GM19023 (cell line): ENCODE data around the gene RASA3.
A peak's percentile ranks its signal among the peaks of the same experiment; 100 is the strongest.

ENCODE experiments used
- ATAC-seq: cut with Tn5 transposase; IDR thresholded peaks from one replicate; pipeline ENCODE4 v1.9.1; 2021; ENCODE audit warnings: mild to moderate bottlenecking, moderate library complexity; ENCODE audit not compliant: unreplicated experiment

Gene RASA3

DNA sequence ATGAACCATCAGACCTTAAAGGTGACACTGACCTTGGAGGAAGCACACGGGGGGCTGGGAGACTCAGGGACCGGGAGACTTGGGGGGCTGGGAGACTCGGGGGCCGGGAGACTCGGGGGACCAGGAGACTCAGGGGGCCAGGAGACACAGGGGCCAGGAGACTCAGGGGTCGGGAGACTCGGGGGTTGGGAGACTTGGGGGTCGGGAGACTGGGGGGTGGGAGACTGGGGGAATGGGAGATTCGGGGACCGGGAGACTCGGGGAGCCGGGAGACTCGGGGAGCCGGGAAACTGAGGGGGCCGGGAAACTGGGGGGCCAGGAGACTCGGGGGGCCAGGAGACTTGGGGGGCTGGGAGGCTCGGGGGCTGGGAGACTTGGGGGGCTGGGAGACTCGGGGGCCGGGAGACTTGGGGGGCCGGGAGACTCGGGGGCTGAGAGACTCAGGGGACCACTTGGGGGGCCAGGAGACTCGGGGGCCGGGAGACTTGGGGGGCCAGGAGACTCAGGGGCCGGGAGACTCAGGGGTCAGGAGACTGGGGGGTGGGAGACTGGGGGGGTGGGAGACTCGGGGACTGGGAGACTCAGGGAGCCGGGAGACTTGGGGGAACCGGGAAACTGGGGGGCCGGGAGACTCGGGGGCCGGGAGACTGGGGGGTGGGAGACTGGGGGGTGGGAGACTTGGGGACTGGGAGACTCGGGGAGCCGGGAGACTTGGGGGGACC is 62.9 kb downstream of the RASA3 start:
- no peak for ATAC-seq

DNA sequence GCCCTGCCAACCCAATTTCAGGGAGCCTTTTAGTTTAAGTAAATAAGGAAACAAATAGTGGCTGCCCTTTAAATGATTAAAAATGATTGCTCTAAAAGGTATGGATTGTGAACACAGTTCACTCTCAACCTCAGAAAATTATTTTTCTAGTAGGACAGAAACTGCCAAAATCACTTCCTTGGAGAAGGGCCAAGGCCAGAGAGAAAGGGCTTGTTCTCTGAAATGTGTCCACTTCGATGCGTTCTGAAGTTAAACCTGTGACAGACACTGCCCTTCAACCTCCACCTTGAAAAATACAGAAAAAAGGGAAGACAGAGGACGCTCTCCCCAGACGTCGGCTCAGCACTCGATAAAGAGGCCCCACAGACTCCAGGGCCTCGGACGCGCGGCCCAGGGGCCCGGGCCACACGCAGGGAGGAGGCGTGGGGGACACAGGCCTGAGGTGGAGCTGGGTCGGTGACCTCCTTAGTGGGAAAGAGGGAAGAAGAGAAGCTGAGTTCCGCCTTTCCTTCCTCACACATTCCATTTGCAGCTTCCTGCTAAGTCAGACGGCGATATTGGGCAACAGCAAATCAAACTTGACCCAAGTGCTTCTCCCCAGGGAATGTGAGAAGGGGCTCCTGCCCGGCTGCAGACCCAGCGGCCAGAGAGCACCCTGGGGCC is 63.6 kb downstream of the RASA3 start:
- no peak for ATAC-seq

DNA sequence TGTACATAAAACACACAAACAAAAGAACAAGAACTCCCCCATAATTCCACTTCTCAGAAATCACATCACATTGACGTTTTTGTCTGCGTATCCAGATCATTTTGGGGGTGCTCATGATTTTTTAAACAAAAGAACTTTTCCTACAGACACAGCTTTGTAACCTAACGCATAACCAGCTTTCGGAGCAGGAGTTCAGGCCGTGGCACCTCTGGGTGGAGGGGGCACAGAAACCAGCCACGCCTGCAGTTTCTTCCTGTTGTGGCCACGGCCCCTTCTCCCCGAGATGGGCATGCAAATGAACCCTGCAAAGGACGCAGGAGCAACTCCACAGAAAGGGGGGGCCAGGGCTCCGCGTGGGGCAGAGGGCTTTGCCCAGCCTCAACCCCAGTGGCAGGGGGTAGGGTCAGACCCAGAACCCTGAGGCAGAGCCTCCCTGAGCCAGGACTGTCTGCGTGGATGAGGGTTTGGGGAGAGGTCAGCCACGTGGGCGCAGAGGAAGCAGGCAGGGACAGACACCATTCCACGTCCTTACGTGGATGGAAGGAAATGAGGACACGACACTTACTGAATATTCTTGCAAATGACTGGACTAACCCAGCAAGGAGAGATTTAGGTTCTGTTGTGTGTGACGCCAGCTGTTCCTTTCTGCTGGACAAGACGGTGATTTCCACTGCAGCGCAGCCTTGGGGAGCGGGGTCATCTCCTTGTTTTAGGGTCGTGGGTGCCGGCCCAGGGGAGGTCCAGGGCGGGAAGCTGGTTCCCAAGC is 64.4 kb downstream of the RASA3 start:
- ATAC-seq = peak; percentile 27

DNA sequence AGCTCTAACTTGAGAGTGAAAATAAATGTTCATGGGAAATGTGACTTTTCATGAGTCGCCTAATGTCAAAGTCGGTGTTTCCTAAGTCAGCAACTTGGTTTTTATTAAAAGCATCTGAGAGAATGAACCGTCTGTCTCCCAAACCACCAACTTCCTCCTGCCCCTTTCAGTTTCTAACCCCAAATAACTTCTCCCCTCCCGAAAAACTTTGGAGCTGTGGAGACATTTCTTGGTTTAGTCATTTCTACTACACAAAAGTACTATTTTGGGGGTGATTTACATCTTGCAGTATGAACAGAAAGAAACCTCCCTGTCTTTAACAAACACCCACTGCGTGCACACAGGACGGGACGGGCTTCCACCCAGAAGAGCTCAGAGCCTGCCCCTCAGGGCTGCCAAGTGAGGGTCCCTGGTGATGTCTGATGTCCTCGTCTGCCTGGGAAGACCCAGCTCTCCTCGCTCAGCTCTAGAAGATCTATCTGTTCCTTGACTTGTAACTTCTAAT is 65.0 kb downstream of the RASA3 start:
- peak; percentile 59 for ATAC-seq

DNA sequence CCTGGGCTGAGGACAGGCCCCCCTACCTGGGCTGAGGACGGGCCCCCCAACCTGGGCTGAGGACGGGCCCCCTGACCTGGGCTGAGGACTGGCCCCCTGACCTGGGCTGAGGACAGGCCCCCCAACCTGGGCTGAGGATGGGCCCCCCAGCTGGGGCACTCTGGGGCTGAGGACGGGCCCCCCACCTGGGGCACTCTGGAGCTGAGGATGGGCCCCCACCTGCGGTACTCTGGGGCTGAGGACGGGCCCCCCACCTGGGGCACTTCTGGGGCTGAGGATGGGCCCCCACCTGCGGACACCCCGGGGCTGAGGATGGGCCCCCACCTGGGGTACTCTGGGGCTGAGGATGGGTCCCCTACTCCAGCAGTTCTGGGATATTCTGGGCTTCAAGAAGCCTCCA is 65.5 kb downstream of the RASA3 start:
- ATAC-seq = no peak

DNA sequence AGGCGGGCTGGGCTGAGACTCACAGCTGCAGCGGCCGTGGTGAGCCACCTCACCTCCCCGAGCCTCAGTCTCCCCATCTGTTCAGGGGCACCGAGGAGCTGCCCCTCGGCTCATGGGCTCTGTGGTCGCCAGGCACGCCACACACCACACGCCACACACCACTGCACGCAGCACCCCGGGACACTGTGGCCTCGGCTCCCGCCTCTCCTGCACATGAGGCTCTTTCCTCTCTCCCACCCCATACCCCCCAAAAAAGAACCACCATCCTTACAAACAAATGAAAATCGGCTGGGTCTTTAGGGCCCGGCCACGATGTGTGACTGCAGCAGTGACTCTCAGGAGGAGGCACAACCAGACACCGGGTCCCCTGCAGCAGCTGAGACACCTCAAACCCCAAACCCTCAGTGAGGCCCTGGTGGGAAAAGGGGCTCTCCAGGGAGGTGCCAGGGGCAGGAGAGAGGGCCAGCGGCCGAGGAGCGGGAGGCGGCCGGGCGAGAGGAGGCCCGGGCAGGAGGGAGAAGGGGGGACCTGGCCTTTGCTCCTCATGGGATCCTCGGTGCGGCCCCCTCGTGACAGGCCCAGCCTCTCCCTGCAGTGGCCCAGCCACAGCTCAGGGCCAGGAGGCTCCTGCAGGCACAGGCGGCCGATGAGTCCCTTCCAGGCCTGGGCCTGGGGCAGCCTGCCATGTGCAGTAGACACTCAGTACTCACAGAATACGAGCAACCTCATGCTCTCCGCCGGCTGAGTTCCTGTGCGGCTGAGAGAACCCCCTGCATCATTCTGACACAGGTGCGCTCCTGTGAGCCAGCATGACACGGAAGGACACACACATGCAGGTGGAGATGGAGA is 66.3 kb downstream of the RASA3 start:
- ATAC-seq = peak; percentile 22

DNA sequence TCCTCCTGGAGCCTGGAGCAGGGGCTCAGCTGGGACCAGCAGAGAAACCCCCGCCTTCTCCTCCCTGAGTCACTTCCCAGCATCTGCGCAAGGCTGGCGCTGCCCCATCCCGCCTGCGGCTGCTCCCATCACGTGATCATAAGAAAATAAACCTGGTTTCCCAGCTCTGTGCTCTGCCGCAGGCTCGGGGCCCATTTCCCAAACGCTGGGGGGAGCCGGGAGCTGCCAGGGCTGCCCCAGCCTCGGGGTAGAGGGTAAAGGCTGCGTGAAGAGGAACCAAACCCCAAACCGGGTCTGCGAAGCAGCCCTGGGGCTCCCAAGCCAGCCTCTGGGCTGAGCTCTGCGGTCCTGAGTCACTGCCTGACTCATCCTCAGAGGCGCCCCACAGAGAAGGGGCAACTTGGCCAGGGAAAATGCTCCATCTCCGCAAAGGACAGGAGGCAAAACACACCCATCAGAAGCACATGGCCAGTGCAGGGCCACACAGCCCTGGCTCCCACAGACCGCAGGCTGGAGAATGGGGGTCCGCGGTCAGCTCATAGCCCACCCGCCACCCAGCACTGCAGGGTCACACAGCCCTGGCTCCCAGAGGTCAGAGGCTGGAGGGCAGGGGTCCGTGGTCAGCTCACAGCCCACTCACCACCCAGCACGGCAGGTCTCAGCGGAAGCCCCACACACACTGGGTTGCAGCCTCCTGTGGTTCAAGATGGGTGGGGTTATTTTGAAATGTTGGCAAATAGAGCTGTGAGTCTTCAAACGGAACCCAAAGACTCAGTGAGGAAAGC is 67.1 kb downstream of the RASA3 start:
- peak; percentile 35 for ATAC-seq

DNA sequence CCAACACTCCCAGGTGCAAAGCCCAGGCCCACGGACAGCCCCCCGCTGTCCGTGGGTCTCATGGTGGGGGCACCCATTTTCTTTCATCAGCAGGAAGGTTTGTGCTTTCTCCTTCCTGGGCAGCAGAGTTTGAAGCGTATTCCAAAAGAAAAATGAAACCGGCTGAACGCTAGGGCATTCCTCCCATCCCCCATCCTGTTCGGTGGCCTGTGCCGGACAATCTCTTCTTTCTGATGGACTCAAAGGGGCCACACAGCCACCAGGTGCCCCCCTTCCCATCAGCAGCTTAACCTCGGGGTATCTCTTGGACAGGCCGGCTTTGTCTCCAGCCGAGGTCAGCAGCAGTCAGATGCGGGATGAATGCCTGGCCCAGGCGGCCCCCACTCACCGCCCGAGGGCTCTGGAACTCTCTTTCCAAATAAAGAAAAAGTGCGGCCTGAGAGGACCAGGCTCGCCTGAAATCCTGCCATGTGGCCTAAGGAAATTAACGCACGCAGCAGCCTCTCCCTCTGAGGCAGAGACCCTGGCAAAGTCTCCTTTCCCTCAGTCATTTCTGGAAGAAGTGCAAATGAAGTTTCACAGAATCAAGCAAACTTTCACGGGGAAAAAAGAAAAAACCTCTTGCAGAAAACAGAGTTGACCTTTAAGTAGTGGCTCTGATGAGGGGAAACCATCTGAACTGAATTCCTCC is 67.8 kb downstream of the RASA3 start:
- no peak for ATAC-seq

DNA sequence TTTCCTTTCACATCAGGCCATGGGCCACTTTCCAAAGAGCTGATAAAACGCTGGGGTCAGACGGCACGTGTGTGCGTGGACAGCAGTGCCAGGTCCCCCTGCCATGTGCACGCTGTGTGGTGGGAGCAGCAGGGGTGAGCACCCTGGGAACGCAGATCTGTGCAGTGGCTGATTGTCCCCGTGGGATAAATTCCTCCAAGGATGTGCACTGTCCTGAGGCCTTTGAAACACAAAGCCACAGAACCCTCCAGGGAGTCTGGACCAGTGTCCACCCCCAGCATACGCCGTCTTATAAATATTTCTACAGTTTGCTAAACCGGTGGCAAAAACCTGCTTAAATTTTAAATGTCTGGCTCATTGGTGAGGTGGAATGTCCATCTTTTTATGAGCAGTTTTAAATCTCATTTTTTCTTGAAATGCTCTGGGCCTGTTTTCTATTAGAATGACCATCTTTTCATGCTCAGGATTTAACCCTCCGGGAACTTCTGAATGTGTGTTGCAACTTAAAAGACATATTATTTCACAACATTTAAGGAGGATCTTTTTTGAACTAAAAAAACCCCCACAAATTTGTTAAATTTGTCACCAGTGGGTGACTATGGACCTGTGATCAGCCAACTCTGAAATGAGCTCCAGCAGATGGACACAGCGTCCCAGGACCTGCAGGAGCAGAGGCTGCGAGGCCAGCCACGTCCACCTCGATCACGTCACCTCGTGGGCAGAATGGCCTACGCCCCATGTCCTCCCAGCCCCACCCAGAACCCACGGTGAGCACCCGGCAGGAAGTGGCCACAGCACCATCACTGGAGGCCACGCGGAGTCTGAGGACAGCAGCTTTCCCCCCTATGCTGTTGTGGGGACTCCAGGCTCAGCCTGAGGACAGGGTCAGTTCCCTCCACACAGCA is 68.6 kb downstream of the RASA3 start:
- ATAC-seq = no peak

DNA sequence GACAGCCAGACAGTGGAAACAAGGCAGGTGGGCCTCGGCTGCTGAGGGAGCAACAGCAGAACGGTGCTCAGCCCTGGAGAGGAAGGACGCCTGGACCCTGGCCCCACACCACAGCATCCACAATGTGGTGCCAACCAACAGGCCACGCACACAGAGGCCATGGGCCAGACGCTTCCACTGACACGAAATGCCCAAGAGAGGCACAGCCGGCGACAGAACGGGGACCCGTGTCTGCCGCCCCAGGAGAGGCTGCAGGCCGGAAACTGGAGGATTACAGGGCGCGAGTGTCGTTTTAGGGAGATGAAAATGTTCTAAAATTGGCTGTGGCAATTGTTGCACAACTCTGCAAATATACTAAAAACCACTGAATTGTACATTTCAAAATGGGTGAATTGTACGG is 69.7 kb downstream of the RASA3 start:
- ATAC-seq = no peak

DNA sequence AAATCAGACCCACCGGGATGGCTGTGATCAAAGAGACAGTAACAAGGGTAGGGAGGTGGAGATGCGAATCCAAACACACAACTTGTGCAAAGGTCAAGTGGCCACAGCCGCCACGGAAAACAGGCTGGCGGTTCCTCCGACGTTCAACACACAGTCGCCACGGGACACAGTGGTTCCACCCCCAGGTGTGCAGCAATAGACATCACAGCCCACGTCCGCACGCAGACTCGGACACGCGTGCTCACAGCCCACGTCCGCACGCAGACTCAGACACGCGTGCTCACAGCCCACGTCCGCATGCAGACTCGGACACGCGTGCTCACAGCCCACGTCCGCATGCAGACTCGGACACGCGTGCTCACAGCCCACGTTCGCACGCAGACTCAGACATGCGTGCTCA is 70.1 kb downstream of the RASA3 start:
- no peak for ATAC-seq

DNA sequence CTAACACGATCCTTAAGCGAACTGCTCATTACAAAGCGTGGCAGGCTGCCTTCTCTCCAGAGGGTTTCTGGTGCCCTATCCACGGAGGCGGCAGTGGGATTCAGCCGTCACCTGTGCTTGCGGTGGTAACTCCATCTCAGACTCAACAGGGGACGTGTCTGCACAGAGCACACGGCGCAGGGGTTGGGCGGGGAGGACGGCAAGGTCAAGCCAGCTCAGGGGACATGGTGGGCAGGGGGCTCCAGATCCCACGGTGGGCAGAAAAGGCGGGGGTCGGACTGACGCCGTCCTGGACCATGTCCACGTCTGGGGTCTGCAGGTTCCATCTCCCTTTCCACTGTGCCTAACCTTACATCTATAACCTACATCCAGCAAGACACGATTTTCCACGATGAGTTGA is 70.7 kb downstream of the RASA3 start:
- ATAC-seq = no peak

DNA sequence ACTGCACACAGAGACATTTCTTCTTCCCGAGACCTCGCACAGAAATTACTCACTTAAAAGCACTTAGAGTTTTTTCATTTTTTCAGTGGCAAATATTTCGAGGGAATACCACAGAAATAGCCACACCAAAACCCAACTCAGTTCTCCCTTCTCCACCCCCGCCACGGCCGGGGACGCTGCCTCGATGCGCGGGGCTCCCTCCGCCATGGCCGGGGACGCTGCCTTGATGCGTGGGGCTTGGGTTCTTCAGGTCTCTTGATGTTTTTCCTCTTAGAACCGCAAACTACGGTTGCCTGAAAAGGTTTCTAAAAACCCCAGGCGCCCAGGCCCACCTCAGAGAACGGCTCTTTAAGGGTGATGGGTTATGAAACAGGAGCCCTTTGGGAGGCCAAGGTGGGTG is 71.4 kb downstream of the RASA3 start:
- no peak for ATAC-seq

DNA sequence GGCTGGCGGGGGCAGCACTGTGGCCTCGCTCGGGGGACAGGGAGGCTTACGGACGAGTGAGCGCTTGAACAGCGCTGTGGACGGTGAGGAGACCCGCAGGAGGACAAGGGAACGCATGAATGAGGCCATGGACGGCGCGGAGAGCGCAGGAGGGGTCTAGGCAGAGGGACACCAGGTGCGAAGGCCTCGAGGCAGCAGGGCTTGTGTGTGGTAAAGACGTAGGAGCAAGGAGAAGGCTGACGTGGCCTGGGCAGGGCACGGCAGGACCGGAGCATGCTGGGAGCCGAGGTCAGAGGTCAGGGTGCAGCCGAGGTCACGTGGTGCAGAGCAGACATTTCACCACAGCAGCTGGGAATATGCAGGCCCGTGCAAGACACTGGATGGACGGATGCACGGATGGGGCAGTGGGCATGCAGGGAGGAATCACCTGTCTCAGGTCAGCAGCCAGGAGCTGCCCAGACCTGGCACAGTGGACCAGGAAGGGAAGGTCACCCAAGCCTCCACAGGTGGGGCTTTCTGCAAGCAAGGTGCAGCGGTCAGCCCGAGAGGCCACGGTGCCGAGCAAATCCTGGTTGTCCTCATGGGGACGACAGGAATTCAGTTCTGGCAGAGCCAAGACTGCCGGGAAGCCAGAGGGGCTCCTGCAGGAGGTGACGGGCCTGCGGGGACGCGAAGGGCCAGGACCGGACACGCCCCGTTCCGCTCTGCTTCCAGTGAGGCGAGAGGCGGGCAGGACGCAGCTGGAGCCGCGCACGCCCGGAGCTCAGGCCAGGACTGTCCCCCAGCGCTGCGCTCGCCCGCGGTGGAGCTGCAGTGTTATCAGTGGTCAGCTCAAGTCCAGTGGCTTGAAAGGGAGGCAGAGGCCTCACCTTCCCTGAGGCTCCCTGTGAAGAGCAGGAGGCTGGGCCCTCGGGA is 72.2 kb downstream of the RASA3 start:
- no peak for ATAC-seq

DNA sequence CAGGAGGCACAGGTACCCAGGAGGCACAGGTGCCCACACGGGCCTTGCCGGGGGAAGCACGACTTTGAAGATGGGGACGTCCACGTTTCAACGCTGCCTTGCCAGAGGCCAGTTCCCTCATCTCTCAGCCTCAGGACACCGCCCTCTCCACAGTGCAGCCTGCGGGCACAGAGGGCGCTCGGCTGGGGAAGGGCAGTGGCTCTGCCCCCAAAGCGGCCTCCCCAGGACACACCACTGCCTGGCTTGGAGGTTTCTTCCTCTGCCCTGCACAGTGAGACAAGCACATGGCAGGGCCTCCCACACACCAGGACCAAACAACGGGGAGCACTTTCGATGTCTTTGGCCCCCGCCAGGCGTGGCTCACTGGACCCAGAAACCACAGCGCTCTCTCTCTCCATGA is 73.0 kb downstream of the RASA3 start:
- no peak for ATAC-seq

DNA sequence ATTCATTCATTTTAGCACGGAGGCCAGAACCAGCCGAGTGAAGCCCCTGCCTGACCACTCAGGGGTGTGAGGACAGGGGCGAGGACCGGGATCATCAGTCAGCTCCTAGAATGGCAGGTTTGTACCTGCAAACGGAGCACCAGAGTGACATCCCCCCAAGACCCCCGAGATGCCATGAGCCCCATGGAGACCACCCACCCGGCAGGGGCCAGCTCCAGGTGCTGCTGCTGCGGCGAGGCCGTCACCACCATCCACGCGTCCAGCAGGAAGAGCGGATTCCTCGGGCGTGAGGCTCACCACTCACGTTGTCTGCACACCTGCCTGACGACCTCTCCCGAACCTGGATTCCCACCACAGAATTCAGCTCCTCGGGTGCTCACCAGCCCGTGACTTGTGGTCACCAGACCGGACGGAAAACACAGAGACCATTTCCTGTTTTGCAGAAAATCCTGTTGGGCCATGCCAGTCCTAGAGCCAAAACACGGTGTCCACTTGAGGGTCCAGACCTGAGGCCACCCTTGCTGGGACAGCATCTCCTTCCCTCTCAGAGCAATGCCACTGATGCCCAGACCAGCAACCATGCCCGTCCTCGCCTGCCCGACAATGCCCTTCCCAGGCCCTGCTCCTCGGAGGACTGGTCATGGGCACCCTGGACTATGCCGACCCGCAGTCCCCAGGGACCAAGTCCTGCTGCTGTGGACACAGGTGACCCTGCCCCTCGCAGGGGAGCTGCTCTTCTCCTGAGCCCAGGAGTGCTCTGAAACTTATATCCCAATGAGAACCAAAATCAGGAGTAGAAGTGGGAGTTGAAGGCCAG is 74.2 kb downstream of the RASA3 start:
- no peak for ATAC-seq
